GM12878 (cell line): ENCODE results near the gene RANBP6. TPM values are rescaled to one million over a fixed set of nuclear protein-coding genes. Genes with fewer than 3 reads are reported as not detected.

Experiments used
- ATAC-seq: fragments of 200-7000 bp; cut with Tn5 transposase; 3 replicates; pipeline ENCODE4 v1.9.1; 2020; ENCODE audit warnings: mild to moderate bottlenecking, moderate library complexity
- BruUV-seq: library from RNA; stranded (reverse); fragments of 400-500 nt; replicated peaks from 2 replicates; lab custom pipeline; 2021; lab: Mats Ljungman, UMichigan
- CTCF ChIA-PET: fragments of 300-600 bp; sonication (Branson Sonifier 250); formaldehyde crosslinking; extraction: SDS; loops from one replicate; lab custom pipeline; 2021; ENCODE audit warnings: inconsistent platforms; lab: Yijun Ruan, JAX
- POLR2A ChIA-PET: fragments of 350-600 bp; formaldehyde crosslinking; extraction: SDS; loops from one replicate; lab custom pipeline; 2021; ENCODE audit warnings: inconsistent platforms; lab: Charles Lee
- RAD21 ChIA-PET: fragments of 300-600 bp; sonication (Branson Sonifier 250); formaldehyde crosslinking; loops from one replicate; lab custom pipeline; 2023; ENCODE audit warnings: antibody characterized with exemption; ENCODE audit not compliant: unreplicated experiment; lab: Charles Lee
- SMC1A ChIA-PET: fragments of 300-600 bp; sonication (Branson Sonifier 250); formaldehyde crosslinking; loops from one replicate; lab custom pipeline; 2023; ENCODE audit not compliant: unreplicated experiment, uncharacterized antibody; lab: Charles Lee
- DNase-seq: peaks from one replicate; pipeline ENCODE4 v3.0.0-alpha.2; 2011; ENCODE audit warnings: low read depth, low spot score
- FAIRE-seq: peaks from 3 replicates; lab custom pipeline; 2011; peaks lifted over from hg19 to GRCh38; lab: Jason Lieb, UNC
- H2AFZ ChIP-seq: 2 replicates; pipeline ENCODE4 v1.6.0; 2011; ENCODE audit warnings: low read depth, low read length, control low read depth; ENCODE audit not compliant: control insufficient read depth
- H3K27ac ChIP-seq: 2 replicates; pipeline ENCODE4 v1.5.1; 2011; ENCODE audit warnings: control low read depth; ENCODE audit not compliant: control insufficient read depth, insufficient read depth
- H3K27me3 ChIP-seq, 2 experiments: replicated peaks in 1 of 2; 2 replicates each; pipeline versions ENCODE4 v1.6.0 to v1.6.1; 2011; ENCODE audit warnings: low read length in 1 of 2; ENCODE audit not compliant: control insufficient read depth in 2 of 2, insufficient read depth in 2 of 2
- H3K36me3 ChIP-seq, 2 experiments: 2 replicates each; pipeline ENCODE4 v1.5.1; 2011; ENCODE audit warnings: low read length in 1 of 2; ENCODE audit not compliant: control insufficient read depth in 2 of 2, insufficient read depth in 2 of 2
- H3K4me1 ChIP-seq: 2 replicates; pipeline ENCODE4 v1.6.1; 2011; ENCODE audit warnings: mild to moderate bottlenecking, low read length, moderate library complexity, mixed read lengths; ENCODE audit not compliant: control insufficient read depth, insufficient read depth
- H3K4me2 ChIP-seq: 2 replicates; pipeline ENCODE4 v1.6.0; 2011; ENCODE audit warnings: control low read depth; ENCODE audit not compliant: control insufficient read depth, insufficient read depth
- H3K4me3 ChIP-seq: fragments of 200-600 bp; sonication (generic); 2 replicates; pipeline ENCODE4 v1.5.1; 2016
- H3K79me2 ChIP-seq: 2 replicates; pipeline ENCODE4 v1.6.0; 2011; ENCODE audit warnings: low read length; ENCODE audit not compliant: control insufficient read depth, insufficient read depth
- H3K9ac ChIP-seq: 2 replicates; pipeline ENCODE4 v1.8.0; 2011; ENCODE audit warnings: low read length, control low read depth, mixed read lengths; ENCODE audit not compliant: control insufficient read depth, insufficient read depth
- H3K9me3 ChIP-seq: replicated peaks from 3 replicates; pipeline ENCODE4 v1.5.1; 2011; ENCODE audit warnings: mild to moderate bottlenecking, low read length; ENCODE audit not compliant: control insufficient read depth, insufficient read depth
- H4K20me1 ChIP-seq: 2 replicates; pipeline ENCODE4 v1.6.0; 2011; ENCODE audit not compliant: control insufficient read depth, insufficient read depth
- E2F8 ChIP-seq: fragments of 450-650 bp; IDR thresholded peaks from 2 replicates; pipeline ENCODE4 v1.6.1; 2018; ENCODE audit warnings: mild to moderate bottlenecking, low read depth, moderate library complexity; ENCODE audit not compliant: partially characterized antibody
- E4F1 ChIP-seq: fragments of 450-650 bp; IDR thresholded peaks from 2 replicates; pipeline ENCODE4 v1.6.1; 2018; ENCODE audit warnings: borderline replicate concordance, mild to moderate bottlenecking; ENCODE audit not compliant: partially characterized antibody
- EGR1 ChIP-seq, 2 experiments: IDR thresholded peaks; 1 replicate in 1 of 2; 2 replicates in 1 of 2; pipeline ENCODE4 v1.6.1; 2011 to 2012; ENCODE audit warnings: low read depth in 2 of 2, low read length in 2 of 2, borderline replicate concordance in 1 of 2, mild to moderate bottlenecking in 1 of 2, moderate library complexity in 1 of 2
- ELK1 ChIP-seq: IDR thresholded peaks from 2 replicates; pipeline ENCODE4 v1.6.1; 2012; ENCODE audit warnings: low read depth, low read length, improper control_type of control experiment
- FOS ChIP-seq: IDR thresholded peaks from 3 replicates; pipeline ENCODE4 v1.6.1; 2011; ENCODE audit warnings: borderline replicate concordance; ENCODE audit not compliant: insufficient read length; ENCODE audit errors: extremely low read depth
- GATAD2B ChIP-seq: fragments of 450-650 bp; conservative IDR thresholded peaks from 2 replicates; pipeline ENCODE4 v1.6.1; 2017; ENCODE audit warnings: low read depth, mild to moderate bottlenecking, moderate library complexity
- IKZF2 ChIP-seq, 2 experiments: fragments of 450-650 bp; IDR thresholded peaks; 2 replicates each; pipeline ENCODE4 v1.6.1; 2017; ENCODE audit warnings: mild to moderate bottlenecking in 2 of 2, moderate library complexity in 2 of 2
- MTA2 ChIP-seq: fragments of 450-650 bp; IDR thresholded peaks from 2 replicates; pipeline ENCODE4 v1.6.1; 2016; ENCODE audit warnings: low read depth, mild to moderate bottlenecking, moderate library complexity
- POLR2A ChIP-seq: IDR thresholded peaks from 2 replicates; pipeline ENCODE4 v1.6.1; 2011; ENCODE audit warnings: low read depth, mild to moderate bottlenecking, low read length
- RELA ChIP-seq: fragments of 450-650 bp; IDR thresholded peaks from 2 replicates; pipeline ENCODE4 v1.8.0; 2014; ENCODE audit warnings: borderline replicate concordance; ENCODE audit not compliant: partially characterized antibody
- RUNX3 ChIP-seq: IDR thresholded peaks from 2 replicates; pipeline ENCODE4 v1.6.1; 2012; ENCODE audit warnings: low read length, inconsistent platforms
- SMARCA5 ChIP-seq: fragments of 450-650 bp; IDR thresholded peaks from 2 replicates; pipeline ENCODE4 v1.6.1; 2017; ENCODE audit warnings: mild to moderate bottlenecking
- SMC3 ChIP-seq: IDR thresholded peaks from 2 replicates; pipeline ENCODE4 v1.6.1; 2011; ENCODE audit warnings: low read length, improper control_type of control experiment, borderline replicate concordance
- YBX1 ChIP-seq: fragments of 450-650 bp; IDR thresholded peaks from 2 replicates; pipeline ENCODE4 v1.6.1; 2016; ENCODE audit warnings: antibody characterized with exemption
- ZBED1 ChIP-seq: IDR thresholded peaks from 2 replicates; pipeline ENCODE4 v1.6.1; 2016; ENCODE audit warnings: borderline replicate concordance
- WGBS: methylation state at CpG from one replicate; pipeline ENCODE4 v1.1.6; 2016; ENCODE audit warnings: low lambda C conversion rate; ENCODE audit not compliant: insufficient replicate concordance, insufficient coverage; ENCODE audit errors: missing lambda C conversion rate; 5-methylcytosine and 5-hydroxymethylcytosine counted together
- in situ Hi-C: fragments of 300-500 bp; cut with MboI; formaldehyde crosslinking; loops from 9 replicates; pipeline ENCODE4 v1.14.3; 2018; ENCODE audit warnings: mixed read lengths
- intact Hi-C: fragments of 100-400 bp; cut with micrococcal nuclease; formaldehyde crosslinking; loops from one replicate; pipeline ENCODE4 v1.14.2; 2022; ENCODE audit not compliant: unreplicated experiment
- polyA plus RNA-seq, 11 experiments: library from polyadenylated mRNA; depleted of rRNA in 4 of 11; unstranded in 6 of 11; stranded (reverse) in 5 of 11; fragments of >200 nt; fragmentation: Nextera tagmentation in 4 of 11; fragmentation: Illumina TruSeq in 1 of 11; extraction: Ambion mirVana in 4 of 11; extraction: Trizol in 1 of 11; gene quantifications; 1 replicate in 1 of 11; 2 replicates in 10 of 11; pipeline versions ENCODE4 v1.2.1 to v1.2.3, GENCODE V29; 2011 to 2016; ENCODE audit warnings: inconsistent platforms in 2 of 11, missing spikeins in 2 of 11, low read depth in 1 of 11
- total RNA-seq, 4 experiments: library from RNA; depleted of rRNA in 3 of 4; stranded (reverse); fragments of >200 nt in 3 of 4; fragmentation: Illumina TruSeq in 1 of 4; extraction: Trizol in 1 of 4; gene quantifications; 2 replicates each; pipeline versions ENCODE4 v1.2.1 to v1.2.3, GENCODE V29; 2013 to 2021

The RANBP6 gene
- total and polyA plus RNA-seq, 10 of the 15 experiments (the other 5 are each of a cell fraction or from before 2014, with no cell fraction given): 10.9 to 26.9 (median 19.4) TPM

GRCh38 chr9:6036391-6036790 lies 21.0 kb upstream of the RANBP6 start:
- SMC1A ChIA-PET: no interaction called here
- Histone ChIP-seq H3K9me3 (no peaks in the 10 kb centered on the region), H3K9ac (no peak overlapping the region), H4K20me1 (no peaks in the 10 kb centered on the region), H3K36me3 (no peaks in the 10 kb centered on the region), H3K4me3 (no peak overlapping the region), H3K27ac (no peak overlapping the region), H3K4me1 (no peaks in the 10 kb centered on the region), H2AFZ (no peak overlapping the region), H3K27me3 (no peaks in the 10 kb centered on the region), H3K4me2 (no peak overlapping the region)
- ATAC-seq (no peak), FAIRE-seq (no peak), DNase-seq (no peak)
- in situ Hi-C loops (no loop called here), intact Hi-C loops (no loop called here)
- BruUV-seq: no TSS peak
- 94% methylated on average over 3 of the region's 3 CpGs for WGBS
- CTCF ChIA-PET: interaction anchor here (1.4 kb wide), 1 partner anchor 13 kb away, joined by 9 read pairs; no protein-coding TSS in a partner anchor
- RAD21 ChIA-PET: no interaction called here
- no peak for TF ChIP-seq EGR1 (IDR thresholded peaks at IDR 0.05; ENCODE audit: borderline replicate concordance in 1 of 2, low read depth in 2 of 2, low read length in 2 of 2)
- no peak for TF ChIP-seq SMC3
- no peak for TF ChIP-seq E2F8
- TF ChIP-seq POLR2A: no peak
- no peak for TF ChIP-seq MTA2
- no peak for TF ChIP-seq RUNX3
- TF ChIP-seq ZBED1: no peak
- no peak for TF ChIP-seq E4F1
- TF ChIP-seq IKZF2 (IDR thresholded peaks at IDR 0.05): no peak
- TF ChIP-seq YBX1: no peak
- no peak for TF ChIP-seq SMARCA5
- TF ChIP-seq ELK1: no peak
- TF ChIP-seq RELA: no peak
- TF ChIP-seq FOS: no peak
- no peak for TF ChIP-seq GATAD2B
- TF ChIP-seq, all 136 proteins: peak for 0
- POLR2A ChIA-PET: no interaction called here
- no peaks in the 10 kb centered on the region for H3K79me2 ChIP-seq
